Upper lobe of left lung (tissue), 6 donors: ENCODE data around the gene INTS14. TPM values are rescaled to one million over a fixed set of nuclear protein-coding genes. Genes with fewer than 3 reads are reported as not detected.

Experiments used
- ATAC-seq, 2 donors: fragments of 200-7000 bp; cut with Tn5 transposase; one replicate each; pipeline ENCODE4 v1.9.1; 2022; ENCODE audit warnings: mild to moderate bottlenecking in 2 of 2, moderate library complexity in 2 of 2; ENCODE audit not compliant: low FRiP score in 2 of 2
- DNase-seq, 2 donors: peaks; one replicate each; pipeline ENCODE4 v3.0.0-alpha.2; 2019 to 2020
- H3K27ac ChIP-seq, 4 donors: fragments of 200-600 bp; sonication (generic); one replicate each; pipeline ENCODE4 v1.5.1; 2016 to 2019
- H3K27me3 ChIP-seq, 4 donors: fragments of 200-600 bp; sonication (generic); one replicate each; pipeline ENCODE4 v1.5.1; 2017 to 2019
- H3K36me3 ChIP-seq, 4 donors: fragments of 200-600 bp; sonication (generic); one replicate each; pipeline ENCODE4 v1.5.1; 2016 to 2019
- H3K4me1 ChIP-seq, 4 donors: fragments of 200-600 bp; sonication (generic); one replicate each; pipeline ENCODE4 v1.5.1; 2018 to 2019
- H3K4me3 ChIP-seq, 4 donors: fragments of 200-600 bp; sonication (generic); one replicate each; pipeline ENCODE4 v1.5.1; 2017 to 2019; ENCODE audit warnings: mild to moderate bottlenecking in 2 of 4, moderate library complexity in 1 of 4
- H3K9me3 ChIP-seq, 4 donors: fragments of 200-600 bp; sonication (generic); one replicate each; pipeline ENCODE4 v1.5.1; 2018 to 2019
- CTCF ChIP-seq, 6 experiments: fragments of 450-650 bp in 4 of 6; fragments of 200-600 bp in 2 of 6; sonication (generic) in 2 of 6; IDR thresholded peaks; one replicate each; pipeline ENCODE4 v1.5.1; 2016 to 2019; ENCODE audit warnings: antibody characterized with exemption in 6 of 6
- EP300 ChIP-seq, 4 donors: sonication (generic); formaldehyde crosslinking; IDR thresholded peaks; one replicate each; pipeline ENCODE4 v1.5.1; 2017; ENCODE audit warnings: antibody characterized with exemption in 4 of 4, control low read depth in 2 of 4
- POLR2A ChIP-seq, 4 donors: fragments of 450-650 bp; IDR thresholded peaks; one replicate each; pipeline ENCODE4 v1.5.1; 2016 to 2017; ENCODE audit warnings: antibody characterized with exemption in 4 of 4, mild to moderate bottlenecking in 2 of 4
- POLR2AphosphoS5 ChIP-seq, 2 donors: sonication (generic); formaldehyde crosslinking; IDR thresholded peaks; one replicate each; pipeline ENCODE4 v1.5.1; 2017; ENCODE audit warnings: antibody characterized with exemption in 2 of 2
- WGBS, 2 donors: methylation state at CpG; one replicate each; pipeline ENCODE4 v1.1.5; 2017 to 2018; 5-methylcytosine and 5-hydroxymethylcytosine counted together
- total RNA-seq, 6 donors: library from RNA; depleted of rRNA in 4 of 6; stranded (reverse); fragments of >200 nt in 4 of 6; gene quantifications; one replicate each; pipeline versions ENCODE4 v1.1.0 to v1.2.1, GENCODE V29; 2016 to 2021
- donor health status: DM: no; HTN: no; CAD: no; lungs with moderate emphysema.
- donor health status: DM: no; HTN: yes; CAD: no; lungs with severe emphysema.

The INTS14 gene
- total RNA-seq, 6 donors from 2014 or later: 25.1 to 44.4 (median 30.0) TPM

- ATAC-seq (no peak), DNase-seq (no peak)
- Histone ChIP-seq H3K27me3 (no peaks in the 10 kb centered on the region), H3K4me3 (no peak overlapping the region), H3K9me3 (no peaks in the 10 kb centered on the region), H3K4me1 (peaks cover 0 to 10% (median 0%) of the 10 kb centered on the region in 4 donors), H3K27ac (peak overlapping the region in 1 of 4 donors; percentile 58), H3K36me3 (peaks cover 6 to 88% (median 35%) of the 10 kb centered on the region in 4 donors)
- TF ChIP-seq CTCF (IDR thresholded peaks at IDR 0.05) (no peak), EP300 (IDR thresholded peaks at IDR 0.05) (no peak), POLR2AphosphoS5 (IDR thresholded peaks at IDR 0.05) (no peak), POLR2A (IDR thresholded peaks at IDR 0.05) (no peak)
Measured at GRCh38 chr15:65584241-65584640, 26.7 kb downstream of the INTS14 start.

GRCh38 chr15:65583701-65584100, 27.2 kb downstream of the INTS14 start:
- 24 to 29% methylated on average over 1 of the region's 1 CpG for WGBS, 2 donors
- no peak for TF ChIP-seq CTCF (IDR thresholded peaks at IDR 0.05)
- TF ChIP-seq POLR2A (IDR thresholded peaks at IDR 0.05): no peak
- no peak for TF ChIP-seq POLR2AphosphoS5 (IDR thresholded peaks at IDR 0.05)
- TF ChIP-seq EP300 (IDR thresholded peaks at IDR 0.05): no peak
- ATAC-seq (no peak), DNase-seq (no peak)
- H3K27ac ChIP-seq: peak overlapping the region in 1 of 4 donors; percentile 58
- no peak overlapping the region for H3K4me3 ChIP-seq
- H3K27me3 ChIP-seq: no peaks in the 10 kb centered on the region
- H3K36me3 ChIP-seq: peaks cover 7 to 88% (median 36%) of the 10 kb centered on the region in 4 donors
- H3K9me3 ChIP-seq: no peaks in the 10 kb centered on the region
- peaks cover 0 to 10% (median 0%) of the 10 kb centered on the region in 4 donors for H3K4me1 ChIP-seq

- no peak for ATAC-seq
Measured at GRCh38 chr15:65580287-65580686, 30.6 kb downstream of the INTS14 start.

GRCh38 chr15:65579762-65580161, 31.2 kb downstream of the INTS14 start:
- peaks cover 0 to 10% (median 0%) of the 10 kb centered on the region in 4 donors for H3K4me1 ChIP-seq
- H3K36me3 ChIP-seq: peaks cover 7 to 80% (median 32%) of the 10 kb centered on the region in 4 donors
- H3K4me3 ChIP-seq: no peak overlapping the region
- no peak for ATAC-seq
- DNase-seq: no peak
- WGBS, 2 donors: 78 to 85% methylated on average over 3 of the region's 3 CpGs
- H3K9me3 ChIP-seq: no peaks in the 10 kb centered on the region
- no peak overlapping the region for H3K27ac ChIP-seq
- TF ChIP-seq EP300 (IDR thresholded peaks at IDR 0.05): no peak
- no peak for TF ChIP-seq POLR2AphosphoS5 (IDR thresholded peaks at IDR 0.05)
- no peak for TF ChIP-seq POLR2A (IDR thresholded peaks at IDR 0.05)
- no peak for TF ChIP-seq CTCF (IDR thresholded peaks at IDR 0.05)
- no peaks in the 10 kb centered on the region for H3K27me3 ChIP-seq

More at GRCh38 chr15:65580287-65580686, 30.6 kb downstream of the INTS14 start:
- DNase-seq: no peak
- Histone ChIP-seq H3K36me3 (peaks cover 7 to 84% (median 32%) of the 10 kb centered on the region in 4 donors), H3K4me1 (peaks cover 0 to 10% (median 0%) of the 10 kb centered on the region in 4 donors), H3K27ac (no peak overlapping the region), H3K4me3 (no peak overlapping the region), H3K27me3 (no peaks in the 10 kb centered on the region), H3K9me3 (no peaks in the 10 kb centered on the region)
- TF ChIP-seq POLR2AphosphoS5 (IDR thresholded peaks at IDR 0.05) (no peak), CTCF (IDR thresholded peaks at IDR 0.05) (no peak), EP300 (IDR thresholded peaks at IDR 0.05) (no peak), POLR2A (IDR thresholded peaks at IDR 0.05) (no peak)
